ENCODE measurements around the gene HOXA3.

DNA sequence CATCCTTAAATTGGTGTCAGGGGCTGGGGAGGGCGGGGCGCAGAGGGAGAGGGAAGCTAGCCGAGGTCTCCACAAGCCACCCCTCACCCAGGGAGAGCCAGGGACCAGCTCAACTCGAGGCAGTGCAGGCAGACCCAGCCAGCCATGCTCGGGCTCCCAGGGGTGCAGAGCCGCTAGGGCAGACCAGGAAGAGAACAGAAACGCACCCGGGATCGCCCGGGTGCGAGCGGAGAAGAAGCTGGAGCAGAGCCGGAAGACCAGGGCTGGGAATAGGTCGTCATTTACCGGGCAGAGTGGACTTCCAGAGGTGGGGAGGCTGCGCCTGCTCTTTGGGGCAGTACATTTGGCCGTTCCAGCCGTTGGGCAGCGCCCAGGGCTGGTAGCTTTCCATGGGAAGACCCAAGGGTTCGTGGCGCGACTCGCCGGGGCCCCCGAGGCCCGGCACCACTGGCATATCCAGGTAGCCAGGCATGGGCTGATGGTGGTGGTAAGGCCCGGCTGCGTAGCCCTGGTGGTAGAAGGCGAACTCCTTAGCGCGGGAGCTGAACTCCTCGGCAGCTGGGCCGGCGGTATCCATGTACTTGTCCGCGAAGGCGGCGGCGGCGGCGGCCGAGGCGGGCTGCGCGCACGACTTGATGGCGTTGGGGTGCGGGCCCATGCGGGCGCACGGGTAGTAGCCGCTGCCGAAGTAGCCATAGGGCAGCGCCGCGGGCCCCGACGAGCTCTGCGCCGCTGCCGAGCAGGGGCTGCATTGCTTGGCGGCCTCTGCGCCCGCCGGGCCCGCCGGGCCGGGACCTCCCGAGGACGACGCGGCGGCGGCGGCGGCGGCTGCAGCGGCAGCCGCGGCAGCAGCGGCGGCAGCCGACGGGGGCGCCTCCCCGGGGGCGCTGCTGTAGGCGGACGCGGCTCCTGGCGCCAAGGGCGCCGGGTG lies 46.8 kb upstream of the HOXA3 start:
- TF ChIP-seq, protein P1, sequence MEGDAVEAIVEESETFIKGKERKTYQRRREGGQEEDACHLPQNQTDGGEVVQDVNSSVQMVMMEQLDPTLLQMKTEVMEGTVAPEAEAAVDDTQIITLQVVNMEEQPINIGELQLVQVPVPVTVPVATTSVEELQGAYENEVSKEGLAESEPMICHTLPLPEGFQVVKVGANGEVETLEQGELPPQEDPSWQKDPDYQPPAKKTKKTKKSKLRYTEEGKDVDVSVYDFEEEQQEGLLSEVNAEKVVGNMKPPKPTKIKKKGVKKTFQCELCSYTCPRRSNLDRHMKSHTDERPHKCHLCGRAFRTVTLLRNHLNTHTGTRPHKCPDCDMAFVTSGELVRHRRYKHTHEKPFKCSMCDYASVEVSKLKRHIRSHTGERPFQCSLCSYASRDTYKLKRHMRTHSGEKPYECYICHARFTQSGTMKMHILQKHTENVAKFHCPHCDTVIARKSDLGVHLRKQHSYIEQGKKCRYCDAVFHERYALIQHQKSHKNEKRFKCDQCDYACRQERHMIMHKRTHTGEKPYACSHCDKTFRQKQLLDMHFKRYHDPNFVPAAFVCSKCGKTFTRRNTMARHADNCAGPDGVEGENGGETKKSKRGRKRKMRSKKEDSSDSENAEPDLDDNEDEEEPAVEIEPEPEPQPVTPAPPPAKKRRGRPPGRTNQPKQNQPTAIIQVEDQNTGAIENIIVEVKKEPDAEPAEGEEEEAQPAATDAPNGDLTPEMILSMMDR (IDR thresholded peaks at IDR 0.05): no peak
- peak; percentile 97 for TF ChIP-seq EZH2 (IDR thresholded peaks at IDR 0.05)

Data from neural progenitor cell (in vitro differentiated cells).